Measurements from ENCODE around the gene POFUT1. TPM values are rescaled to one million over a fixed set of nuclear protein-coding genes. Genes with fewer than 3 reads are reported as not detected.

The POFUT1 gene
- total RNA-seq, 1 experiment from 2014 or later = 29.4 TPM

DNA sequence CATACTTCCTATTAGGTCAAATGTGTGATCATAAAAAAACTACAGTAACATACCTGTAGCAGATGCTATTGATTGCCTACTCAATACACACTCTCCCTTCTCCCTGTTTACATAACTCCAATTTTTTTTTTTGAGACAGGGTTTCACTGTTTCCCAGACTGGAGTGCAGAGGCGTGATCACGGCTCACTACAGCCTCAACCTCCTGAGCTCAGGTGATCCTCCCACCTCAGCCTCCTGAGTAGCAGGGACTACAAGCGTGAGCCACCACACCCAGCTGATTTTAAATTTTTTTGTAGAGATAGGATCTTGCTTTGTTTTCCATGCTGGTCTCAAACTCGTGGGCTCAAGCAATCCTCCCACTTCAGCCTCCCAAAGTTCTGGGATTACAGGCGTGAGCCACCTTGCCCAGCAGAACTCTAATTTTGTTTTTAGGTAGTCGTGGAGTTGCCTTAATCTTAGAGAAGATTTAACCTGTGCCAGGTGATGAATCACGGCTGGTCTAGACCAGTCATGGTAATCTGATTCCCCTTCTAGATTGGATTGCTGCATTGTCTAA lies 55.8 kb downstream of the POFUT1 start:
- 0 out of 2 replicates have a peak, but pooled peaks cover 7% of the 10 kb centered on the region for H3K27me3 Mint-ChIP-seq (ENCODE audit: low read depth)
- H3K27ac Mint-ChIP-seq = no peak overlapping the region
- no peak for TF ChIP-seq IRF2 (CRISPR knock-in tag; IDR thresholded peaks at IDR 0.05; ENCODE audit: borderline replicate concordance, low read depth)
- TF ChIP-seq OVOL2 (CRISPR knock-in tag; IDR thresholded peaks at IDR 0.05; ENCODE audit: borderline replicate concordance) = no peak
- no peak for TF ChIP-seq ZNF416 (CRISPR knock-in tag; IDR thresholded peaks at IDR 0.05)
- H3K4me3 Mint-ChIP-seq = no peak overlapping the region
- no peak for DNase-seq (ENCODE audit: low spot score)
- ChIA-PET POLR2A (no interaction called here), CTCF (no interaction called here)
- no peak for ATAC-seq
- no peaks in the 10 kb centered on the region for H3K36me3 Mint-ChIP-seq
- H3K4me1 Mint-ChIP-seq = no peaks in the 10 kb centered on the region
- H3K9me3 Mint-ChIP-seq = no peaks in the 10 kb centered on the region

DNA sequence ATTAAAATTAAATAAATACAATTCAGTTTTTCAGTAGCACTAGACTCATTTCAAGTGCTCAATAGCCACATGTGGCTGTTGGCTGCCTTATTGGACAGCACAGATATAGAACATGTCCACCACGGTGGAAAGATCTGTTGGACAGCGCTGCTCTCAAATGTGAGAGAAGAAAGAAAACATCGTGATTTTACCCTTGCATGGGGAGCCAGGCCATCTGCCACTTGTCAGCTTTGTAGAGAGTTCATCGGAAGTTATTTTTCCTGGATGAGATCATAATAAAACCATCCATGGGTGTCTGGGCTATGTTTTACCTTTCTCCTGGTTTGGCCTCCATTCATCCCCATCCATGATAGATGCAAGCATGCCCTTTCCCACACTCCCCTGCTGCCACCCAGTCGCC lies 63.9 kb downstream of the POFUT1 start:
- H3K9me3 Mint-ChIP-seq = no peaks in the 10 kb centered on the region
- H3K36me3 Mint-ChIP-seq = no peaks in the 10 kb centered on the region
- H3K27me3 Mint-ChIP-seq (ENCODE audit: low read depth) = peaks cover 12% of the 10 kb centered on the region; the same call in 1 of the 2 replicates
- no peak overlapping the region for H3K27ac Mint-ChIP-seq
- DNase-seq (ENCODE audit: low spot score) (no peak), ATAC-seq (no peak)
- ChIA-PET CTCF (no interaction called here), POLR2A (no interaction called here)
- no peaks in the 10 kb centered on the region for H3K4me1 Mint-ChIP-seq
- H3K4me3 Mint-ChIP-seq = no peak overlapping the region
- no peak for TF ChIP-seq ZNF317 (CRISPR knock-in tag; IDR thresholded peaks at IDR 0.05; ENCODE audit: borderline replicate concordance, low read depth)
- TF ChIP-seq IRF1 (CRISPR knock-in tag; IDR thresholded peaks at IDR 0.05) = no peak
- TF ChIP-seq ERG (CRISPR knock-in tag; IDR thresholded peaks at IDR 0.05) = no peak
- TF ChIP-seq, protein P1, sequence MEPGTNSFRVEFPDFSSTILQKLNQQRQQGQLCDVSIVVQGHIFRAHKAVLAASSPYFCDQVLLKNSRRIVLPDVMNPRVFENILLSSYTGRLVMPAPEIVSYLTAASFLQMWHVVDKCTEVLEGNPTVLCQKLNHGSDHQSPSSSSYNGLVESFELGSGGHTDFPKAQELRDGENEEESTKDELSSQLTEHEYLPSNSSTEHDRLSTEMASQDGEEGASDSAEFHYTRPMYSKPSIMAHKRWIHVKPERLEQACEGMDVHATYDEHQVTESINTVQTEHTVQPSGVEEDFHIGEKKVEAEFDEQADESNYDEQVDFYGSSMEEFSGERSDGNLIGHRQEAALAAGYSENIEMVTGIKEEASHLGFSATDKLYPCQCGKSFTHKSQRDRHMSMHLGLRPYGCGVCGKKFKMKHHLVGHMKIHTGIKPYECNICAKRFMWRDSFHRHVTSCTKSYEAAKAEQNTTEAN (CRISPR knock-in tag; IDR thresholded peaks at IDR 0.05) = no peak
- TF ChIP-seq MAX (CRISPR knock-in tag; IDR thresholded peaks at IDR 0.05) = no peak
- no peak for TF ChIP-seq MLX (CRISPR knock-in tag; IDR thresholded peaks at IDR 0.05)
- TF ChIP-seq ZNF263 (CRISPR knock-in tag; IDR thresholded peaks at IDR 0.05; ENCODE audit: low read depth) = no peak
- TF ChIP-seq ARID4B (CRISPR knock-in tag; IDR thresholded peaks at IDR 0.05; ENCODE audit: borderline replicate concordance) = no peak
- no peak for TF ChIP-seq RORB (CRISPR knock-in tag; IDR thresholded peaks at IDR 0.05)
- no peak for TF ChIP-seq NFATC4 (CRISPR knock-in tag; IDR thresholded peaks at IDR 0.05)
- TF ChIP-seq, protein P2, sequence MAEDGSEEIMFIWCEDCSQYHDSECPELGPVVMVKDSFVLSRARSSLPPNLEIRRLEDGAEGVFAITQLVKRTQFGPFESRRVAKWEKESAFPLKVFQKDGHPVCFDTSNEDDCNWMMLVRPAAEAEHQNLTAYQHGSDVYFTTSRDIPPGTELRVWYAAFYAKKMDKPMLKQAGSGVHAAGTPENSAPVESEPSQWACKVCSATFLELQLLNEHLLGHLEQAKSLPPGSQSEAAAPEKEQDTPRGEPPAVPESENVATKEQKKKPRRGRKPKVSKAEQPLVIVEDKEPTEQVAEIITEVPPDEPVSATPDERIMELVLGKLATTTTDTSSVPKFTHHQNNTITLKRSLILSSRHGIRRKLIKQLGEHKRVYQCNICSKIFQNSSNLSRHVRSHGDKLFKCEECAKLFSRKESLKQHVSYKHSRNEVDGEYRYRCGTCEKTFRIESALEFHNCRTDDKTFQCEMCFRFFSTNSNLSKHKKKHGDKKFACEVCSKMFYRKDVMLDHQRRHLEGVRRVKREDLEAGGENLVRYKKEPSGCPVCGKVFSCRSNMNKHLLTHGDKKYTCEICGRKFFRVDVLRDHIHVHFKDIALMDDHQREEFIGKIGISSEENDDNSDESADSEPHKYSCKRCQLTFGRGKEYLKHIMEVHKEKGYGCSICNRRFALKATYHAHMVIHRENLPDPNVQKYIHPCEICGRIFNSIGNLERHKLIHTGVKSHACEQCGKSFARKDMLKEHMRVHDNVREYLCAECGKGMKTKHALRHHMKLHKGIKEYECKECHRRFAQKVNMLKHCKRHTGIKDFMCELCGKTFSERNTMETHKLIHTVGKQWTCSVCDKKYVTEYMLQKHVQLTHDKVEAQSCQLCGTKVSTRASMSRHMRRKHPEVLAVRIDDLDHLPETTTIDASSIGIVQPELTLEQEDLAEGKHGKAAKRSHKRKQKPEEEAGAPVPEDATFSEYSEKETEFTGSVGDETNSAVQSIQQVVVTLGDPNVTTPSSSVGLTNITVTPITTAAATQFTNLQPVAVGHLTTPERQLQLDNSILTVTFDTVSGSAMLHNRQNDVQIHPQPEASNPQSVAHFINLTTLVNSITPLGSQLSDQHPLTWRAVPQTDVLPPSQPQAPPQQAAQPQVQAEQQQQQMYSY (CRISPR knock-in tag; IDR thresholded peaks at IDR 0.05) = no peak
- TF ChIP-seq TEAD4 (CRISPR knock-in tag; IDR thresholded peaks at IDR 0.05) = no peak
- TF ChIP-seq ZSCAN18 (CRISPR knock-in tag; IDR thresholded peaks at IDR 0.05) = no peak
- TF ChIP-seq ESRRA (CRISPR knock-in tag; IDR thresholded peaks at IDR 0.05; ENCODE audit: borderline replicate concordance) = no peak
- no peak for TF ChIP-seq FOXJ3 (CRISPR knock-in tag; IDR thresholded peaks at IDR 0.05; ENCODE audit: borderline replicate concordance)
- TF ChIP-seq USF2 (CRISPR knock-in tag; IDR thresholded peaks at IDR 0.05) = no peak
- no peak for TF ChIP-seq GRHL2 (CRISPR knock-in tag; IDR thresholded peaks at IDR 0.05; ENCODE audit: insufficient replicate concordance, severe bottlenecking)
